Epithelial cell of prostate (primary cell): Measurements from ENCODE around the gene BRCA1.
"Not testable (repeated sequence)": the region's sequence is repeated elsewhere in the genome, so short reads cannot be mapped to it uniquely, and the experiment has no call there.

Source experiments
- DNase-seq: peaks from one replicate; pipeline ENCODE4 v3.0.0-alpha.2; 2011; ENCODE audit warnings: low read depth, low spot score
- H3K27ac ChIP-seq: fragments of 450-650 bp; 2 replicates; pipeline ENCODE4 v1.5.1; 2017; ENCODE audit warnings: mild to moderate bottlenecking

BRCA1 gene

DNA sequence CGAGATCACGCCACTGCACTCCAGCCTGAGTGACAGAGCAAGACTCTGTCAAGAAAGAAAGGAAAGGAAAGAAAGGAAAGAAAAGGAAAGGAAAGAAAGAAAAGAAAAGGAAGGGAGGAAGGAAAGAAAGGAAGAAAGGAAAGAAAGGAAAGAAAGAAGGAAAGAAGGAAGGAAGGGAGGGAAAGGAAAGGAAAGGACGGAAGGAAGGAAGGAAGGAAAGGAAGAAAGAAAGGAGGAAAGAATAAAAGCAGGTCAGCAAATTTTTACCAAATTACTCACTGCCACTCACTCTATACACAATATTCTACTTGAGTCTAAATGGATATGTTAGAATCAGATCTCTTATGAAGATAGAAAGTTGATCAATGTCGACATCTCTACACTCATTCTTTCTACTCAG, 50.3 kb downstream of the BRCA1 start:
- no peak for DNase-seq

DNA sequence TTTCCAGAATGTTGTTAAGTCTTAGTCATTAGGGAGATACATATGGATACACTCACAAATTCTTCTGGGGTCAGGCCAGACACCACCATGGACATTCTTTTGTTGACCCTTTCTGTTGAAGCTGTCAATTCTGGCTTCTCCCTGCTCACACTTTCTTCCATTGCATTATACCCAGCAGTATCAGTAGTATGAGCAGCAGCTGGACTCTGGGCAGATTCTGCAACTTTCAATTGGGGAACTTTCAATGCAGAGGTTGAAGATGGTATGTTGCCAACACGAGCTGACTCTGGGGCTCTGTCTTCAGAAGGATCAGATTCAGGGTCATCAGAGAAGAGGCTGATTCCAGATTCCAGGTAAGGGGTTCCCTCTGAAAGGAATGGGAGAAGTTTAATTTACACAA, 54.3 kb downstream of the BRCA1 start:
- H3K27ac ChIP-seq, result no peak overlapping the region
- DNase-seq, result no peak

More for the DNA sequence above, 50.3 kb downstream of the BRCA1 start:
- H3K27ac ChIP-seq, result no peak overlapping the region

GRCh38 chr17:43070257-43070656, 54.9 kb downstream of the BRCA1 start:
- DNase-seq, result no peak
- no peak overlapping the region for H3K27ac ChIP-seq

DNA sequence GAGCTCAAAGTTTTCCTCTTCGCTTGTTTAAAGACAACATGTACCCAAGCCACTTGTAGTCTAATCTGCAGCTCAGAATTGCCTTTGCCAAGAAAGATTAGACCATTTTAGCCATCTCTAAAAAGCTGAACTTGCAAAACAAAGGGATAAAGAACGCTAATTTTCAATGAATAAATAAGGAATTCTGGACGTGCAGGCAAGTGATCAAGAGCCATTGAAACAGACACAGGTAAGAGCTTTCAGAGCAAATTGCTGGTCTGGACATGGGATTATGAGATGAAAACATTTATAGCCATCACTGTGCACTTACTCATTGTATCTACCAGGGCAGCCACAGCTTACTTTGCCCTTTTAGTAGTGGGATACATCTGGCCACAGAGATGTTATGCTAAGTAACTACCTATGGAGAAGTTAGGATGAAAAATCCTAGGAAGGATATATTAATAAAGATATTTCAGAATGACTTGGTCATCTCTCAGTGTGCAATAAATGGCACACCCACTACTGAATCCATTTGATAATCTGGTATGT, 55.7 kb downstream of the BRCA1 start:
- no peak for DNase-seq
- H3K27ac ChIP-seq, result no peak overlapping the region

DNA sequence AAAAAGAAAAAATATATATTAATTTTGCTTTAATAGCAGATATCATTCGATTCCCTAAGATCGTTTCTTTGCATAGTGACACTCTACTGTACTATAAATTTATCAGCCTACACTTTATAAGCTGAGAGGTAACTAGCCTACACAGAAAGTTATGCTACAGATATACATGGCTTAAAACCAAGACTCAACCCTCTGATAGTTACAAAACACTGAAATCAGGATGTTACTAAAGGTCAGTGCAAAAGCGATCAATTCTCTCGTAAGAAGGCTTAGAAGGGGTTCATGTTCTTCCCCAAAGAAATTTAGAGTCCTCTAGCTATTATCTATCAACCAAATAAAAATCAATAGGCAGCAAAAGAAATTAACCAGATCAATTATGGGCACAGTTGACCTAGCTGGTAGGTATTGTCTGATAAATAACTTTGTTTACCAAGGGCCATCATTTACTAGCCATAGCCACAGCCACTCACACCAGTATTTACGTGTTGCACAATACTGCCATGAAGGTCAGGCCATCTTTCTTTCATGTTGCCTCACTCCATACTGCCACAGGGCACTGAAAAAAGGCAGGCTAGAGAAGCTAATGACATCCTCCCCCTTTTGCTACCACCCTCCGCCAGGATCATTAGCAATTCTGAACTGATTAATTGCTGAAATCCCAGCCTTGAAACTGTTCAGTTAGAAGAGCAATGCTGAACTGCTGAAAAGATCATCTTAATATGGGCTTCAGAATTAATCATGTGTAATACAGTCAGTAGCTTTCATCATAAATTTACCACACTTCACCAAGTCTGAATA, 56.4 kb downstream of the BRCA1 start:
- DNase-seq, result no peak
- no peak overlapping the region for H3K27ac ChIP-seq

GRCh38 chr17:43062984-43063638, 62.1 kb downstream of the BRCA1 start:
- no peak for DNase-seq
- H3K27ac ChIP-seq, result no peak overlapping the region

DNA sequence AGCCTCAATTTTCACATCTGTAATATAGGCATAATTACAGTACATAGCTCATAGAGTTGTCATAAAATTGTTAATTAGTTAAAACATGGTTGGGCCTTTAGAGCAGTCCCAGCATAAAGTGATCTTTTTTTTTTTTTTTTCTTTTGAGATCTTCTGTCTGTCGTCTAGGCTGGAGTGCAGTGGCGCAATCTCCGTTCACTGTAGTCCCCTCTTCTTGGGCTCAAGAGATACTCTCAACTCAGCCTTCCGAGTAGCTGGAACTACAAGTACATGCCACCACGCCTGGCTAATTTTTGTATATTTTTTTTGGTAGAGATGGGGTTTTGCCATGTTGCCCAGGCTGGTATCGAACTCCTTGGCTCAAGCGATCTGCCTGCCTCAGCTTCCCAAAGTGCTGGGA, 69.1 kb downstream of the BRCA1 start:
- H3K27ac ChIP-seq, result no peak overlapping the region
- no peak for DNase-seq

- H3K27ac ChIP-seq, DNase-seq: not testable (repeated sequence)
Observed at GRCh38 chr17:43053008-43053407, 72.2 kb downstream of the BRCA1 start.

DNA sequence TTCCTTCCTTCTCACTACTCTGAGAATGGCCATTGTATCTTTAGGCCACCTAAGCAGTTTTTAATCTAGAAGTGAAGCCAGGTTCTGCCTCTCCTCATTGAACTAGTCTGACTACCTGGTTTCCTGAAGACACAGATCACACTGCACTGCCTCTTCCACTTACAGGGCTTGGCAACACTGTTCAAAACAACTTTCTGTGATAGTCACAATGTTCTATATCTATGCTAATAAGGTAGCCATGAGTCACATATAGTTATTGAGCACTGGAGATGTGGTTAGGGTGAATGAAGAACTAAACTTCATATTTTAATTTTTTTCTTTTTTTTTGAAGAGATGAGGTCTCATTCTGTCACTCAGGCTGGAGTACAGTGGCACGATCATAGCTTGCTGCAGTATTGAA, 73.2 kb downstream of the BRCA1 start:
- no peak for DNase-seq
- no peak overlapping the region for H3K27ac ChIP-seq

- no peak for DNase-seq
- no peak overlapping the region for H3K27ac ChIP-seq
Observed at GRCh38 chr17:43044024-43044423, 81.1 kb downstream of the BRCA1 start.

- H3K27ac ChIP-seq, result no peak overlapping the region
- no peak for DNase-seq
Observed at GRCh38 chr17:43043307-43043706, 81.9 kb downstream of the BRCA1 start.

DNA sequence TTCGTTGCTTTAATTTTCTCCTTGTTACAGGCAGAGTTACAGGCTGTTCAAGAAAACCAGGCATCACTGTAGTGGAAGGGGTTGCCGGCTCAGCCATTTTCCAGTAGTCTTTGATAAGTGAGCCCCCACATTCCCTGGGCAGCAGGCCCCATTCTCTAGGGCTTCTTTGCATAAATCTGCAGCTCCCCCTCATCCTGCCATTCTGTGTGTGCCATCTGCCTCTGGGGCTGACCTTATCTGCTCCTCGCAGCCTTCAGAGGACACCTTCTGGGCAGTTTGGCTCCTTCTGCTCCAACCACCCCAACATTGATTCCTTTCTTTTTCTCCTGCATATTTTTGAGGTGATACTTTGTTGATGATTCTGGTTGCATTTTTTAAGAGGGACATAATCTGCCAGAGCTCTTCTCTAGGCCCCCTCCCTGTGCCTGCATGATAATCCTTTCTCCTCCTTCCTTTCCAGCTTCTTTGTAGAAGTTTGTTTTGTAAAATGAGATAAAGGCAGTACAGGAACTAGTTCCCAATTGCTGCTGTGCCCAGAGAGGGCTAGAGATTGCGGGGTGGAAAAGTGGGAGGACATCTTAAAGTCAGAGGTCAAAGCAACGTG, 83.0 kb downstream of the BRCA1 start:
- no peak for DNase-seq
- H3K27ac ChIP-seq, result no peak overlapping the region

DNA sequence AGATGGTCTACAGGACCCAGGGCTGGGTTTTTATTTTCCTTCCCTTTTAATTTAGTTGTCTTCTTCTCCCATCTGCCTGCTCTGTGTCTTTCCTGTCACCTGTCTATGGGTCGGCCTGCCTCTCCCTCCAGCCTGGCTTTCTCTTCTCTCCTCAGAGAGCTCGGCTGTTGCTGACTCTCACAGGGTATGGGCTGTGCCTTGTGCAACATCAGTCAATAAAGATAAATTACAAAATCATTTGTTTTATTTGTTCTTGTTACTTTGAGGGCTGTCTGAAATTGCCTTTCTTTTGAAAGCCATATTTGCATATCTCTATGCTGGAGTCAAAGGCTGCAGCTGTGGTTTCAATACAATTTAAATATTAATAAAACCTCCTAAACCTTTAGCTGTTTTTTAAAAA, 84.5 kb downstream of the BRCA1 start:
- DNase-seq, result no peak
- no peak overlapping the region for H3K27ac ChIP-seq

GRCh38 chr17:43039646-43040045, 85.5 kb downstream of the BRCA1 start:
- H3K27ac ChIP-seq, result no peak overlapping the region
- no peak for DNase-seq

GRCh38 chr17:43034894-43035293, 90.3 kb downstream of the BRCA1 start:
- H3K27ac ChIP-seq, result no peak overlapping the region
- no peak for DNase-seq

DNA sequence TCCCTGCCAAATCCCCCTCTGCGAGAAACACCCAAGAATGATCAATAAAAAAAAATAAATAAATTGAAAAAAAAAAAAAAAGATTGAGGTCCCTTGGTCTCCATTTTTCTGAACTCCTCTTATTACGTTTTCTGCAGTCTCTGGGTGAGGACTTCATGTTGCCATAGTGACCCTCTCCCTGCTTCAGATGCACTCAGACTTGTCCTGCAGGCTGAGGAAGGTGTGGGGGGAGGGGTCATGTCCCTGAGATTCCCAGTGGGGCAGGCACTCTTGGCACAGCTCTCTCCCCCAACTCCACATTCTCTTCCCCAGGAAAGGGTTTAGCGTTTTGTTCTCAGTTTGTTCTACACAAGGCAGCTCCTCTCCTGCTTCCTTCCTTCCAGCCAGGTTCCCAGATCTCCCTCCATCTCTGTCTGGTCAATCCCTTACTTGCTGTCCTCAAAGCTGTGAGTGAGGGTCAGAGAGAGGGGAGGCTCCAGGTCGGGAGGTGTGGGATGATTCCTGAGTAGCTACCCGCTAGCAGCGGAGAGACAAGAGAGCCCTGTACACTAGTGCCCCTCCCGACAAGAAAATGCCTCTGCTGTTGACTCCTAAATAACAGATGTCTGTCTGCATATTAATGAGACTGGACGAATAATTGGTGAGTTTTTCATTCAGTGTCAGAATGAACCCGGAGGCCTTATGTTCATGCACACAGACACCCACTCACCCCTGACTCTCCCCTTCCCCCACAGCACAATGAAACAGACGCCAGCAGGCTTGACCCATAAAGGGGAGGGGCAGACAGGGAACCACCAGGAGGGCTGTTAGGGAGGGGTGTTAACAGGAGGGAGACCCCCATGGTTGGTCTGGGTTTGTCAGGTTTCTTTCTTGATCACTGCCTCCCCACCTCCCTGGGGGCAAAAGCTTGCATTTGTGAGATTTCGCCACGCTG, 90.9 kb downstream of the BRCA1 start:
- no peak for DNase-seq
- no peak overlapping the region for H3K27ac ChIP-seq

- no peak overlapping the region for H3K27ac ChIP-seq
- no peak for DNase-seq
Observed at GRCh38 chr17:43031666-43032065, 93.5 kb downstream of the BRCA1 start.

GRCh38 chr17:43030137-43030767, 94.9 kb downstream of the BRCA1 start:
- DNase-seq, result no peak
- H3K27ac ChIP-seq, result no peak overlapping the region

DNA sequence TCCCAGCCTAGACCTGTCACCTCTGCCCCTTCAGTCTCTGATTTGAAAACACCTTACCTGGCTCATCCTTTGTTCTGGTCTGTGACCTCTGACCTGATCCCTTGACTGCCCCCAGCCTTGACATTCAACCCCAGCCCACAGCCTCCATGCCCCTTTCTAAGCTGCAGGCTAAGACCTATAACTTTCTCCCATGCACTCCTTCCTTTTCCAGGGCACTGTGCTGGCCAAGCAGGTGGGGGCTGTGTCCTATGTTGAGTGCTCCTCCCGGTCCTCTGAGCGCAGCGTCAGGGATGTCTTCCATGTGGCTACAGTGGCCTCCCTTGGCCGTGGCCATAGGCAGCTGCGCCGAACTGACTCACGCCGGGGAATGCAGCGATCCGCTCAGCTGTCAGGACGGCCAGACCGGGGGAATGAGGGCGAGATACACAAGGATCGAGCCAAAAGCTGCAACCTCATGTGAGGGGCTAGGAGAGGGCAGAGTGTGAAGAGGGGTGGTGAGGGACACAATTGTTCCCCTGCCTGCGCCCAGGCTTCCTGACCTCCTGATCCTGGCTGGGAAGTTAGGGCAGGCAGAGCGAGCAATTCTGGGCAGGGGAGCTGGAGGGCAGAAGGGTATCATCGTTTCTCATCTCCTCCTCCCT, 96.8 kb downstream of the BRCA1 start:
- no peak for DNase-seq
- no peak overlapping the region for H3K27ac ChIP-seq
